Camera-type eye (tissue), 1 donor: ENCODE results near the gene PTPN13. TPM values are rescaled to one million over a fixed set of nuclear protein-coding genes. Genes with fewer than 3 reads are reported as not detected.

Experiments used
- total RNA-seq: library from RNA; depleted of rRNA; stranded (reverse); fragments of >200 nt; gene quantifications from one replicate; pipeline ENCODE4 v1.2.3, GENCODE V29; 2014

Gene PTPN13, protein sequence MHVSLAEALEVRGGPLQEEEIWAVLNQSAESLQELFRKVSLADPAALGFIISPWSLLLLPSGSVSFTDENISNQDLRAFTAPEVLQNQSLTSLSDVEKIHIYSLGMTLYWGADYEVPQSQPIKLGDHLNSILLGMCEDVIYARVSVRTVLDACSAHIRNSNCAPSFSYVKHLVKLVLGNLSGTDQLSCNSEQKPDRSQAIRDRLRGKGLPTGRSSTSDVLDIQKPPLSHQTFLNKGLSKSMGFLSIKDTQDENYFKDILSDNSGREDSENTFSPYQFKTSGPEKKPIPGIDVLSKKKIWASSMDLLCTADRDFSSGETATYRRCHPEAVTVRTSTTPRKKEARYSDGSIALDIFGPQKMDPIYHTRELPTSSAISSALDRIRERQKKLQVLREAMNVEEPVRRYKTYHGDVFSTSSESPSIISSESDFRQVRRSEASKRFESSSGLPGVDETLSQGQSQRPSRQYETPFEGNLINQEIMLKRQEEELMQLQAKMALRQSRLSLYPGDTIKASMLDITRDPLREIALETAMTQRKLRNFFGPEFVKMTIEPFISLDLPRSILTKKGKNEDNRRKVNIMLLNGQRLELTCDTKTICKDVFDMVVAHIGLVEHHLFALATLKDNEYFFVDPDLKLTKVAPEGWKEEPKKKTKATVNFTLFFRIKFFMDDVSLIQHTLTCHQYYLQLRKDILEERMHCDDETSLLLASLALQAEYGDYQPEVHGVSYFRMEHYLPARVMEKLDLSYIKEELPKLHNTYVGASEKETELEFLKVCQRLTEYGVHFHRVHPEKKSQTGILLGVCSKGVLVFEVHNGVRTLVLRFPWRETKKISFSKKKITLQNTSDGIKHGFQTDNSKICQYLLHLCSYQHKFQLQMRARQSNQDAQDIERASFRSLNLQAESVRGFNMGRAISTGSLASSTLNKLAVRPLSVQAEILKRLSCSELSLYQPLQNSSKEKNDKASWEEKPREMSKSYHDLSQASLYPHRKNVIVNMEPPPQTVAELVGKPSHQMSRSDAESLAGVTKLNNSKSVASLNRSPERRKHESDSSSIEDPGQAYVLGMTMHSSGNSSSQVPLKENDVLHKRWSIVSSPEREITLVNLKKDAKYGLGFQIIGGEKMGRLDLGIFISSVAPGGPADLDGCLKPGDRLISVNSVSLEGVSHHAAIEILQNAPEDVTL (N-terminal part only)
- total RNA-seq: 248 TPM

DNA sequence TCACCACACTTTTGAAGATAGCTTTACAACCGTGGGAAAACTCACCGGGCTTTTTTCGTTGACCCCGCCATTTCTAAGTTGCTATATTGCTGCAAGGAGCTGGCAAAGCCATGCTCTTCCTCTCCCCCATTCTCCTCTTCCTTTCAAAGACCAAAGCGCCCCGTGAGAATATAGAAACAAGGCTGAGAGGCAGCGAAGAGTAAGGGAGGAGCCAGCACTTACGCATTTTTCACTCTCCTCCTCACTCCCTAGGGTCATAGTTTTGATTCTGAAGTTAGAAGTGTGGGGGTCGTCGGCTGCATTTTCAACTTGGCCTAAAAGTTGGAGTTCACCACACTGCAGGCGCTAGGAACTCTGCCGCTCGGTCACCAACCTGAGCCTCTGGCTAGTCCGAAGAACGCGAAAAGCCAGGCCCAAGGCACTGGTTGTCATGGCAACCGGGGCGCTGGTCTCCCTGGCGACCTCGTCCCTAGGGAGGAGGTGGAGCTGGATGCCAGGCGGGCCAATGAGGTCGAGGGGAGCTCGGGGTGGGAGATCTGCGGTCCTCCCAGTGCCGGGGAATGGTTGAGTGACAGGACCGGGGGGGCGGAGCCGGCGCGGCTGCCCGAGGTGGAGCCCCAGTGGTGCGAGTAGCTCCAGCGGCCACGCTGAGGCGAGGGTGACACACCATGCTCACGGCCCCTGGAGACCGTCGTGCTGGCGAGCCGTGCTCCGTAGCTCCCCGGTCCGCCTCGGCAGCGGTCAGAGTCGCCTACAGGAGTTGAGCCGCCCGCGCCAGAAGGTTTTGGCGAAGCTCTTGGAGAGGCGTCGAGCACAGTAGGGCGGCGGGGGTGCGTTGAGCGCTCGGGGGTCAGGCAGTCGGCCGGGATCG lies at the start of gene PTPN13:
Gene PTPN13 (plus strand): TSS at position 628 of the 871 bp plus-strand sequence. CDS start 40,942 bp downstream, outside the sequence.

DNA sequence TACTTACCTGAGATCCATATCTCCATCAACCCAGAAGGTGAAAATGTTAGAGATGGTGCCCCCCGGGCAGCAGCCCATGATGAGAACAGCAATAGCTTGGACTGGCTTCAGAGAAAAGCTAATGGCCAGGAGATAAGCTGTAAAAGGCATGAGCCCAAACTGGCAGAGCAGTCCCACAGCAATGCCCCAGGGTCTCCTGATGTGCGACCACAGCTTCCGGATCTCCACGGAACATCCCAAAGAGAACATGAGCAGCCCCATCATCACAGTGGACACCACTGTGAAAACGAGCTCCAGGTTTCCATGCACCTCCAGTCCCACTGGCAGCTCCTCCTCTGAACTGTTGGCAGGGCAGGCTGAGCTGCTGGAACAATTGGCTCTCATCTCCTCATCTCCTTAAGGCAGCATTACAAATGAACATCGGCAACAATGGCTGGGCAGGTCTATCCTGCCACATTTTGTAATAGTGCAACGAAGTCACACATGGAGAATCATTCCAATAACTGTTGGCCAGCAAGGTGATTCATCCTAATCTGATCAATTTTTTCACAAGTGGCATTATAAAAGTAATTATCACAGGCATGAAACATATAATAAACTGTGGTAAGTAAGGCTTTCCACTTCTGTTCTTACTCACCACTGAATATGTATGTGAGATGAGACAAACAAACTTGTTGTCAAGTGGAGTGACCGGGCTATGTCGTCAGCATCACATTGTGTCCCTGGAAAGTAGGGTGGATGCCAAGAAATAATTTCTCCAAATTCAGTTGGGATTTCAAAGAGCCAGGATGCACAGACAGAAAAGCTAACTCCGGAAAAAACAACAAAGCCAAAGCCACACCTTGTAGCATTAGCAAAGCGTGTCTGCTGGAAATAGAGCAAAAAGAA lies 254.9 kb downstream of the PTPN13 start, which contains the start of gene SLC10A6:
Gene SLC10A6 (minus strand): TSS at position 653 of the 888 bp plus-strand sequence. CDS start 269 bp downstream, at position 384.

Other genes with a start within 250 kb of the PTPN13 start
- gene MAPK10, start 234.3 kb upstream of the PTPN13 start, total RNA-seq: 179 TPM